ENCODE measurements around the gene CPLX1.

CPLX1 gene

DNA sequence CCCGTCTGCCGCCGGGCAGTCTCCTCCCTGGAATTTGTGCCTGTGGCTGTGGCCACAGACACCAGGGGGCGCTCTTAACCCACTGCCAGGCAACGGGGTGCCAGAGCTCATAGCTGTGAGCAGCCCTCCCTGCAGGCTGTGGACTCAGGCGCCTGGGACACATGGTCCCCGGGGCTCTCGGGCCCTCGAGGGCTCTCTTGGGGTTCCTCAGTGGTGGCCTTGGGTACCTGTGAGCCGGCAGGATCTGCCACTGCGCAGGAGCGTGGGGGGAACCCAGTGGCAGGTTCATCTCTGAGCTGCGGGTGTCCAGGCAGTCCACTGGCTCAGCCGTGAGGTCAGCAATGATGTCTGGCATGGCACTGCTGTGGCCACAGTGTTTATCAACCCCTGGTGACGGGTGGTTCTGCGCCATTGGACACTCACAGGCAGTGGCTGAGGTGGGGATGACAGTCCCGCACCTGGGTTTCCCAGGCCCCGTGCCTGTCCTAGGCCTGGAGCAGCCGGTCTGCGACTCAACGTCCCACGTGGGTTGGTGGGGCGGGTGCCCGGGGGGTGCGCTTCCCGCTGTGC lies 83.1 kb downstream of the CPLX1 start:
- Histone ChIP-seq H3K23ac (ENCODE audit: low read depth, low read length, poor library complexity) (no peak overlapping the region), H2BK15ac (ENCODE audit: low read length) (no peak overlapping the region), H3K4me3 (ENCODE audit: low read length in 2 of 2) (no peak overlapping the region), H3K36me3 (replicated peaks in 1 of 2; ENCODE audit: control insufficient read depth in 2 of 2, insufficient read depth in 2 of 2, low read length in 2 of 2) (peaks cover 20 to 66% of the 10 kb centered on the region in 2 donors), H3K9ac (ENCODE audit: low read depth, low read length, poor library complexity) (no peak overlapping the region), H3K4me2 (ENCODE audit: insufficient read depth, low read length, poor library complexity, severe bottlenecking) (no peak overlapping the region), H3K18ac (ENCODE audit: low read length) (peak overlapping the region; percentile 85), H2BK120ac (ENCODE audit: low read depth, low read length) (no peak overlapping the region), H4K8ac (ENCODE audit: low read depth, low read length) (peak overlapping the region; percentile 43), H3K27ac (replicated peaks; ENCODE audit: low read length) (no peak overlapping the region), H3K4me1 (ENCODE audit: control insufficient read depth in 2 of 2, insufficient read depth in 1 of 2, low read depth in 1 of 2, low read length in 2 of 2) (no peaks in the 10 kb centered on the region), H3K9me3 (replicated peaks in 1 of 2; ENCODE audit: control insufficient read depth in 2 of 2, insufficient read depth in 1 of 2, low read depth in 1 of 2, low read length in 2 of 2) (no peaks in the 10 kb centered on the region), H2BK12ac (ENCODE audit: low read length) (no peak overlapping the region), H2AFZ (ENCODE audit: low read length) (no peak overlapping the region), H3K79me1 (ENCODE audit: low read depth, low read length) (peaks cover 3% of the 10 kb centered on the region), H3K27me3 (ENCODE audit: control insufficient read depth in 3 of 3, insufficient read depth in 3 of 3, low read depth in 1 of 3, low read length in 3 of 3) (no peaks in the 10 kb centered on the region), H2AK5ac (ENCODE audit: low read depth, low read length) (peak overlapping the region; percentile 37), H3K14ac (ENCODE audit: low read length) (peak overlapping the region; percentile 71), H3K4ac (ENCODE audit: low read length) (no peak overlapping the region), H4K91ac (ENCODE audit: low read depth, low read length, poor library complexity) (no peak overlapping the region), H2BK5ac (ENCODE audit: low read length) (peak overlapping the region; percentile 53)
- no CpG with 5 or more reads among the region's 26 CpGs for WGBS, 2 donors (ENCODE audit: extremely low coverage in 2 of 2, insufficient read length in 2 of 2, insufficient replicate concordance in 1 of 2)
- DNase-seq (ENCODE audit: low spot score) = peak; percentile 56

DNA sequence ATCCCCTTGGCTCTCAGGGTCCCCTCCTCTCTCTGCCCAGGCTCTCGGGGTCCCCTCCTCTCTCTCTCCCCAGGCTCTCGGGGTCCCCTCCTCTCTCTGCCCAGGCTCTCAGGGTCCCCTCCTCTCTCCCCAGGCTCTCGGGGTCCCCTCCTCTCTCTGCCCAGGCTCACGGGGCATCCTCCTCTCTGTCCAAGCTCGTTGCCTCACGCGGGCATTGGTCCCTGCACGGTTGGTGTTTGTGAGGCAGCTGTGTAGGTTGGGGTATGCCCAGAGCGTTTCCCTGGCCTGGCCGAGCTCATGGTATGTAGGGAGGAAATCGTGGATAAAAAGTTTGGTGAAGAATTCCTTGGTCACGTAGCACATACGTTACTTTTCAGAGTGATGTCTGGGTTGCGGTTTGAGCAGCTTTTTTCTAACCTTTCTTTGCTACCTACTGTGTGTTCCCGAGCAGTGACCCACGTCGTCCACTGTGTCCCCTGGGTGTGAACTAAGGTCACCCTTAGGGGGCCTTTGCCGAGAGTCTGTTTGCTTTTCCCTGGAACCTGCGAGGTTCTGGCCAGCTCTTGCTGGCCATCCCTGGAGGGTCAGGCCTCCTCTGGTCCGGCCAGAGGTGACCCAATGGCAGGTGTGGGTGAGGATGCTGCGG lies 83.7 kb downstream of the CPLX1 start:
- Histone ChIP-seq H4K91ac (ENCODE audit: low read depth, low read length, poor library complexity) (no peak overlapping the region), H3K9me3 (replicated peaks in 1 of 2; ENCODE audit: control insufficient read depth in 2 of 2, insufficient read depth in 1 of 2, low read depth in 1 of 2, low read length in 2 of 2) (no peaks in the 10 kb centered on the region), H3K4ac (ENCODE audit: low read length) (no peak overlapping the region), H3K18ac (ENCODE audit: low read length) (no peak overlapping the region), H2AFZ (ENCODE audit: low read length) (no peak overlapping the region), H3K4me2 (ENCODE audit: insufficient read depth, low read length, poor library complexity, severe bottlenecking) (no peak overlapping the region), H3K9ac (ENCODE audit: low read depth, low read length, poor library complexity) (no peak overlapping the region), H3K36me3 (replicated peaks in 1 of 2; ENCODE audit: control insufficient read depth in 2 of 2, insufficient read depth in 2 of 2, low read length in 2 of 2) (peaks cover 25 to 68% of the 10 kb centered on the region in 2 donors), H2BK5ac (ENCODE audit: low read length) (no peak overlapping the region), H4K8ac (ENCODE audit: low read depth, low read length) (no peak overlapping the region), H2BK120ac (ENCODE audit: low read depth, low read length) (no peak overlapping the region), H2AK5ac (ENCODE audit: low read depth, low read length) (no peak overlapping the region), H3K14ac (ENCODE audit: low read length) (no peak overlapping the region), H2BK15ac (ENCODE audit: low read length) (no peak overlapping the region), H3K23ac (ENCODE audit: low read depth, low read length, poor library complexity) (no peak overlapping the region), H3K4me3 (ENCODE audit: low read length in 2 of 2) (no peak overlapping the region), H3K4me1 (ENCODE audit: control insufficient read depth in 2 of 2, insufficient read depth in 1 of 2, low read depth in 1 of 2, low read length in 2 of 2) (no peaks in the 10 kb centered on the region), H3K27ac (replicated peaks; ENCODE audit: low read length) (no peak overlapping the region), H3K79me1 (ENCODE audit: low read depth, low read length) (peaks cover 3% of the 10 kb centered on the region), H2BK12ac (ENCODE audit: low read length) (no peak overlapping the region), H3K27me3 (ENCODE audit: control insufficient read depth in 3 of 3, insufficient read depth in 3 of 3, low read depth in 1 of 3, low read length in 3 of 3) (no peaks in the 10 kb centered on the region)
- no peak for DNase-seq (ENCODE audit: low spot score)
- no CpG with 5 or more reads among the region's 21 CpGs for WGBS, 2 donors (ENCODE audit: extremely low coverage in 2 of 2, insufficient read length in 2 of 2, insufficient replicate concordance in 1 of 2)

DNA sequence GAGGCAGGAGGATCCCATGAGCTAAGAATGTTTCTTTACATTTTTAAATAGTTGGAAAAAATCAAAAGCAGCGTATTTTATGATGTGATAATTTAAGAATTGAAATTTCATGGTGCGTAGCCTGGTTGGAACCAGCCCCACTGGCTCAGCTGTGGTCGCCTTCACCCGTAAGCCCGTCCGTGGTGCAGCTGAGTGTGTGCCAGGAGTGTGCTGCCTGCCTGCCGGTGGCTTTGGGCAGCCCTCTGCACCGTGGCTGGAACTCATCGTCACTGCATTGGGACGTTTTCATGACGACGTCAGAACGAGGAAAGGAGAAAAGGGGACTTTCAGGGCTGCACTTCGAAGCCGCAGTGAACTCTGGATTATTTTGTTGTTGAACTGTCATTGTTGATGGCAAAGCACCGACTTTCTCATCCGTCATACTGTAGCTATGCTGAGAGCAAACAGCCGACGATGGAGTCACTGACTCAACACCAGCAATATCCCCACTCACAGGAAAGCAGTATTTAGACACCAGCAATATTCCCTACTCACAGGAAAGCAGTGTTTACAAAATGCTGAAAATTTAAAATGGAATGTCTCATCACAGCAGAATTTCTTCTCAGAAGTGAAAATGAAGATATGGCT lies 85.2 kb downstream of the CPLX1 start:
- peaks cover 6% of the 10 kb centered on the region for H3K79me1 ChIP-seq (ENCODE audit: low read depth, low read length)
- H3K23ac ChIP-seq (ENCODE audit: low read depth, low read length, poor library complexity) = no peak overlapping the region
- H3K36me3 ChIP-seq (replicated peaks in 1 of 2; ENCODE audit: control insufficient read depth in 2 of 2, insufficient read depth in 2 of 2, low read length in 2 of 2) = peaks cover 28 to 78% of the 10 kb centered on the region in 2 donors
- H3K9me3 ChIP-seq (replicated peaks in 1 of 2; ENCODE audit: control insufficient read depth in 2 of 2, insufficient read depth in 1 of 2, low read depth in 1 of 2, low read length in 2 of 2) = no peaks in the 10 kb centered on the region
- 100% methylated on average over 1 of the region's 19 CpGs; no CpG with 5 or more reads in 1 of the 2 donors for whole genome bisulfite sequencing, 2 donors (ENCODE audit: extremely low coverage in 2 of 2, insufficient read length in 2 of 2, insufficient replicate concordance in 1 of 2)
- no peak overlapping the region for H4K91ac ChIP-seq (ENCODE audit: low read depth, low read length, poor library complexity)
- no peak overlapping the region for H4K8ac ChIP-seq (ENCODE audit: low read depth, low read length)
- no peak overlapping the region for H3K14ac ChIP-seq (ENCODE audit: low read length)
- no peak overlapping the region for H3K4me3 ChIP-seq (ENCODE audit: low read length in 2 of 2)
- no peak overlapping the region for H2BK12ac ChIP-seq (ENCODE audit: low read length)
- DNase-seq (ENCODE audit: low spot score) = no peak
- H2BK5ac ChIP-seq (ENCODE audit: low read length) = no peak overlapping the region
- H3K4me2 ChIP-seq (ENCODE audit: insufficient read depth, low read length, poor library complexity, severe bottlenecking) = no peak overlapping the region
- no peak overlapping the region for H3K9ac ChIP-seq (ENCODE audit: low read depth, low read length, poor library complexity)
- H3K27ac ChIP-seq (replicated peaks; ENCODE audit: low read length) = no peak overlapping the region
- H2BK120ac ChIP-seq (ENCODE audit: low read depth, low read length) = no peak overlapping the region
- H3K27me3 ChIP-seq (ENCODE audit: control insufficient read depth in 3 of 3, insufficient read depth in 3 of 3, low read depth in 1 of 3, low read length in 3 of 3) = no peaks in the 10 kb centered on the region
- no peak overlapping the region for H3K4ac ChIP-seq (ENCODE audit: low read length)
- H3K18ac ChIP-seq (ENCODE audit: low read length) = no peak overlapping the region
- no peaks in the 10 kb centered on the region for H3K4me1 ChIP-seq (ENCODE audit: control insufficient read depth in 2 of 2, insufficient read depth in 1 of 2, low read depth in 1 of 2, low read length in 2 of 2)
- no peak overlapping the region for H2AK5ac ChIP-seq (ENCODE audit: low read depth, low read length)
- no peak overlapping the region for H2AFZ ChIP-seq (ENCODE audit: low read length)
- no peak overlapping the region for H2BK15ac ChIP-seq (ENCODE audit: low read length)

DNA sequence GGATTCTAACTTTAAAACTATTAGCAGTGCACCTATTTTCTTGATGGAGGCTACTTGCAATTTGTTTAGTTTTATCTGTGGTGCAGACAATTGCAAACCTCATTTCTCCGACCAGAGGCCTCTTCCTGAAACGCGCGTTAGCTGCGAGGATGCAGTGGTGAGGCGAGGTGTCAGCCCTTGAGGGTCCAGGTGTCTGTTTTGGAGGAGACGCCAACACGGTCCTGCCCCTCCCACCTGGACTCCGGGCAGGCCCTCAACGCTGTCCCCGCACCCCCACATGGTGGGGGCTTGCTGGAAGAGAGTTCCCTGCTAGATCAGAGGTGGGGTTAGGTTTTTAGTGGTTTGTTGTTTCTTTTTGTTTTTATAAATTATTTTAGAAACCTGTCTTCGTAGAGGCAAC lies 85.9 kb downstream of the CPLX1 start:
- no CpG with 5 or more reads among the region's 12 CpGs for WGBS, 2 donors (ENCODE audit: extremely low coverage in 2 of 2, insufficient read length in 2 of 2, insufficient replicate concordance in 1 of 2)
- H3K36me3 ChIP-seq (replicated peaks in 1 of 2; ENCODE audit: control insufficient read depth in 2 of 2, insufficient read depth in 2 of 2, low read length in 2 of 2) = peaks cover 34 to 86% of the 10 kb centered on the region in 2 donors

More for the DNA sequence above, 85.9 kb downstream of the CPLX1 start:
- Histone ChIP-seq H3K23ac (ENCODE audit: low read depth, low read length, poor library complexity) (no peak overlapping the region), H3K27me3 (ENCODE audit: control insufficient read depth in 3 of 3, insufficient read depth in 3 of 3, low read depth in 1 of 3, low read length in 3 of 3) (no peaks in the 10 kb centered on the region), H3K4me1 (ENCODE audit: control insufficient read depth in 2 of 2, insufficient read depth in 1 of 2, low read depth in 1 of 2, low read length in 2 of 2) (no peaks in the 10 kb centered on the region), H4K91ac (ENCODE audit: low read depth, low read length, poor library complexity) (no peak overlapping the region), H2BK5ac (ENCODE audit: low read length) (no peak overlapping the region), H2BK12ac (ENCODE audit: low read length) (no peak overlapping the region), H3K27ac (replicated peaks; ENCODE audit: low read length) (no peak overlapping the region), H2AFZ (ENCODE audit: low read length) (no peak overlapping the region), H2BK15ac (ENCODE audit: low read length) (no peak overlapping the region), H3K9me3 (replicated peaks in 1 of 2; ENCODE audit: control insufficient read depth in 2 of 2, insufficient read depth in 1 of 2, low read depth in 1 of 2, low read length in 2 of 2) (no peaks in the 10 kb centered on the region), H3K79me1 (ENCODE audit: low read depth, low read length) (peaks cover 6% of the 10 kb centered on the region), H2BK120ac (ENCODE audit: low read depth, low read length) (no peak overlapping the region), H3K14ac (ENCODE audit: low read length) (no peak overlapping the region), H3K4me3 (ENCODE audit: low read length in 2 of 2) (no peak overlapping the region), H3K4ac (ENCODE audit: low read length) (no peak overlapping the region), H3K18ac (ENCODE audit: low read length) (no peak overlapping the region), H2AK5ac (ENCODE audit: low read depth, low read length) (no peak overlapping the region), H4K8ac (ENCODE audit: low read depth, low read length) (no peak overlapping the region), H3K9ac (ENCODE audit: low read depth, low read length, poor library complexity) (no peak overlapping the region), H3K4me2 (ENCODE audit: insufficient read depth, low read length, poor library complexity, severe bottlenecking) (no peak overlapping the region)
- no peak for DNase-seq (ENCODE audit: low spot score)

Measured in neuronal stem cell (in vitro differentiated cells).